HepG2 (cell line): ENCODE measurements around the gene UBTD2. TPM values are rescaled to one million over a fixed set of nuclear protein-coding genes. Genes with fewer than 3 reads are reported as not detected.

Experiments used
- ATAC-seq: fragments of 200-7000 bp; cut with Tn5 transposase; 3 replicates; pipeline ENCODE4 v1.9.1; 2020; ENCODE audit warnings: mild to moderate bottlenecking, moderate library complexity
- BruUV-seq: library from RNA; stranded (reverse); fragments of 400-500 nt; replicated peaks from 2 replicates; lab custom pipeline; 2021; lab: Mats Ljungman, UMichigan
- CTCF ChIA-PET: fragments of 300-600 bp; formaldehyde crosslinking; extraction: SDS; loops from one replicate; lab custom pipeline; 2021; ENCODE audit warnings: low total read pairs, inconsistent platforms, low intra/inter-chr PET ratio; lab: Yijun Ruan, JAX
- POLR2A ChIA-PET: fragments of 350-600 bp; sonication (Branson Sonifier 250); formaldehyde crosslinking; loops from one replicate; lab custom pipeline; 2020; ENCODE audit warnings: antibody characterized with exemption, inconsistent platforms; lab: Yijun Ruan, JAX
- DNase-seq: peaks from one replicate; pipeline ENCODE4 v3.0.0-alpha.2; 2015; ENCODE audit warnings: low spot score
- FAIRE-seq: peaks from 3 replicates; lab custom pipeline; 2011; peaks lifted over from hg19 to GRCh38; lab: Jason Lieb, UNC
- H2AFZ ChIP-seq: one replicate; pipeline ENCODE4 v1.6.1; 2011; ENCODE audit warnings: low read length, inconsistent platforms
- H3K27ac ChIP-seq: fragments of 300-600 bp; 3 replicates; pipeline ENCODE4 v1.8.0; 2011; ENCODE audit warnings: mixed run types, mild to moderate bottlenecking, mixed read lengths, low read length, inconsistent platforms; ENCODE audit not compliant: insufficient read depth; ENCODE audit errors: extremely low read length
- H3K27me3 ChIP-seq, 2 experiments: fragments of 200-600 bp in 1 of 2; 2 replicates in 1 of 2; 3 replicates in 1 of 2; pipeline versions ENCODE4 v1.6.0 to v1.8.0; 2011; ENCODE audit warnings: low read length in 2 of 2, mild to moderate bottlenecking in 2 of 2, moderate library complexity in 2 of 2, inconsistent platforms in 1 of 2; ENCODE audit not compliant: insufficient read depth in 2 of 2, control insufficient read depth in 1 of 2
- H3K36me3 ChIP-seq, 2 experiments: fragments of 200-600 bp in 1 of 2; replicated peaks in 1 of 2; 2 replicates in 1 of 2; 3 replicates in 1 of 2; pipeline versions ENCODE4 v1.5.1 to v1.8.0; 2011; ENCODE audit warnings: low read length in 2 of 2, inconsistent platforms in 1 of 2; ENCODE audit not compliant: insufficient read depth in 2 of 2, control insufficient read depth in 1 of 2
- H3K4me1 ChIP-seq: 2 replicates; pipeline ENCODE4 v1.5.1; 2012; ENCODE audit warnings: low read length, inconsistent platforms; ENCODE audit not compliant: insufficient read depth
- H3K4me2 ChIP-seq: 2 replicates; pipeline ENCODE4 v1.6.0; 2011; ENCODE audit warnings: low read depth, low read length, inconsistent platforms
- H3K4me3 ChIP-seq, 3 experiments: fragments of 200-600 bp in 1 of 3; sonication (generic), shearing (Covaris generic) in 1 of 3; replicated peaks in 1 of 3; 2 replicates each; pipeline ENCODE4 v1.5.1; 2011 to 2016; ENCODE audit warnings: low read length in 3 of 3, inconsistent platforms in 2 of 3, low read depth in 2 of 3, mild to moderate bottlenecking in 2 of 3, control low read depth in 1 of 3, mixed read lengths in 1 of 3; ENCODE audit not compliant: insufficient read depth in 1 of 3
- H3K79me2 ChIP-seq: one replicate; pipeline ENCODE4 v1.6.1; 2011; ENCODE audit warnings: low read length, inconsistent platforms; ENCODE audit not compliant: insufficient read depth
- H3K9ac ChIP-seq: 2 replicates; pipeline ENCODE4 v1.6.0; 2011; ENCODE audit warnings: mild to moderate bottlenecking, low read depth, low read length, inconsistent platforms; ENCODE audit not compliant: insufficient read depth
- H3K9me3 ChIP-seq: 2 replicates; pipeline ENCODE4 v1.5.1; 2012; ENCODE audit warnings: mild to moderate bottlenecking, low read length
- H4K20me1 ChIP-seq: 2 replicates; pipeline ENCODE4 v1.6.0; 2011; ENCODE audit warnings: inconsistent platforms, mild to moderate bottlenecking, low read length, moderate library complexity; ENCODE audit not compliant: insufficient read depth
- BCL3 ChIP-seq: sonication (generic); formaldehyde crosslinking; IDR thresholded peaks from 2 replicates; pipeline ENCODE4 v1.5.1; 2020; ENCODE audit warnings: mild to moderate bottlenecking, missing genetic modification reagents, moderate library complexity
- DNMT1 ChIP-seq: sonication (generic); formaldehyde crosslinking; IDR thresholded peaks from 2 replicates; pipeline ENCODE4 v1.5.1; 2020; ENCODE audit warnings: mild to moderate bottlenecking, missing genetic modification reagents
- IRF2 ChIP-seq: IDR thresholded peaks from 2 replicates; pipeline ENCODE4 v1.6.1; 2018; ENCODE audit warnings: missing genetic modification reagents, missing compliant biosample characterization
- TCF7 ChIP-seq: sonication (generic); IDR thresholded peaks from 2 replicates; pipeline ENCODE4 v1.6.1; 2016; ENCODE audit warnings: antibody characterized with exemption, low read depth
- USF2 ChIP-seq, 2 experiments: sonication (generic) in 1 of 2; formaldehyde crosslinking in 1 of 2; IDR thresholded peaks; 2 replicates each; pipeline versions ENCODE4 v1.5.1 to v1.6.1; 2011 to 2020; ENCODE audit warnings: borderline replicate concordance in 1 of 2, low read depth in 1 of 2, low read length in 1 of 2, mild to moderate bottlenecking in 1 of 2, missing genetic modification reagents in 1 of 2, moderate library complexity in 1 of 2
- ZIK1 ChIP-seq: sonication (generic); formaldehyde crosslinking; IDR thresholded peaks from 2 replicates; pipeline ENCODE4 v1.5.0; 2020; ENCODE audit warnings: mild to moderate bottlenecking, low read depth, missing genetic modification reagents, borderline replicate concordance
- ZMYM3 ChIP-seq: sonication (generic); formaldehyde crosslinking; IDR thresholded peaks from 2 replicates; pipeline ENCODE4 v1.5.1; 2020; ENCODE audit warnings: mild to moderate bottlenecking, missing genetic modification reagents
- ZNF768 ChIP-seq: sonication (generic); formaldehyde crosslinking; IDR thresholded peaks from 2 replicates; pipeline ENCODE4 v1.4.0; 2020; ENCODE audit warnings: missing genetic modification reagents
- ZSCAN25 ChIP-seq: sonication (generic); formaldehyde crosslinking; IDR thresholded peaks from 2 replicates; pipeline ENCODE4 v1.8.0; 2022; ENCODE audit warnings: mild to moderate bottlenecking, missing genetic modification reagents
- WGBS: methylation state at CpG from one replicate; pipeline ENCODE4 v1.1.6; 2017; ENCODE audit warnings: low lambda C conversion rate; 5-methylcytosine and 5-hydroxymethylcytosine counted together
- in situ Hi-C: cut with HindIII; loops from 2 replicates; pipeline ENCODE4 v1.10.0; 2017; ENCODE audit warnings: low pct_unique_long_range_greater_than_20kb; ENCODE audit not compliant: extremely low pct_ligation_motif_present
- intact Hi-C: fragments of 100-400 bp; cut with micrococcal nuclease; formaldehyde crosslinking; loops from one replicate; pipeline ENCODE4 v1.10.0; 2022; ENCODE audit not compliant: unreplicated experiment
- polyA plus RNA-seq, 8 experiments: library from polyadenylated mRNA; depleted of rRNA in 3 of 8; stranded (reverse) in 7 of 8; unstranded in 1 of 8; fragments of >200 nt; fragmentation: Illumina TruSeq in 4 of 8; extraction: Trizol in 4 of 8; gene quantifications; 2 replicates each; pipeline versions ENCODE4 v1.2.1 to v1.2.3, GENCODE V29; 2011 to 2016; ENCODE audit warnings: low read depth in 4 of 8, missing spikeins in 1 of 8, mixed read lengths in 1 of 8; ENCODE audit not compliant: insufficient read depth in 1 of 8
- total RNA-seq, 5 experiments: library from RNA; depleted of rRNA; stranded (reverse); fragments of >200 nt; fragmentation: Illumina TruSeq; extraction: Trizol; gene quantifications; 2 replicates each; pipeline ENCODE4 v1.2.3, GENCODE V29; 2016; ENCODE audit warnings: low read depth in 1 of 5

Gene UBTD2
- total and polyA plus RNA-seq, 2 of the 13 experiments (the other 11 are each of a cell fraction or from before 2014, with no cell fraction given) = 15.2 to 24.1 TPM

- intact Hi-C loops = loop anchor here (1.0 kb wide), 1 partner anchor 9 kb away; no protein-coding TSS in a partner anchor
- 93% methylated on average over 12 of the region's 12 CpGs for WGBS
- POLR2A ChIA-PET = interaction anchor here (1.4 to 4.3 kb wide), 5 partner anchors 10 to 167 kb away, joined by 9 to 65 read pairs (median 11); partner anchors contain the start of genes FBXW11 and STK10
Observed at GRCh38 chr5:172173564-172174153, 109.9 kb downstream of the UBTD2 start.

More at GRCh38 chr5:172173564-172174153, 109.9 kb downstream of the UBTD2 start:
- Histone ChIP-seq H3K9ac (no peak overlapping the region), H3K4me1 (peaks cover 29% of the 10 kb centered on the region), H3K27me3 (no peaks in the 10 kb centered on the region), H2AFZ (no peak overlapping the region), H3K36me3 (no peaks in the 10 kb centered on the region), H3K27ac (no peak overlapping the region), H3K4me3 (no peak overlapping the region), H4K20me1 (no peaks in the 10 kb centered on the region), H3K9me3 (no peaks in the 10 kb centered on the region), H3K4me2 (no peak overlapping the region), H3K79me2 (no peaks in the 10 kb centered on the region)
- ATAC-seq (no peak), DNase-seq (no peak), FAIRE-seq (no peak)
- in situ Hi-C loops = no loop called here
- no TSS peak for BruUV-seq
- CTCF ChIA-PET = no interaction called here
- peak; percentile 97 for TF ChIP-seq ZNF768 (CRISPR knock-in tag)
- TF ChIP-seq DNMT1 (CRISPR knock-in tag) = no peak
- TF ChIP-seq ZSCAN25 (CRISPR knock-in tag) = peak; percentile 20; the same call in 1 of the 2 replicates
- TF ChIP-seq ZIK1 (CRISPR knock-in tag) = 0 out of 2 replicates have a peak, but pooled peaks have one; percentile 1
- TF ChIP-seq IRF2 (CRISPR knock-in tag) = no peak
- TF ChIP-seq BCL3 (CRISPR knock-in tag) = peak; percentile 41; the same call in 1 of the 2 replicates
- TF ChIP-seq USF2 (IDR thresholded peaks at IDR 0.05; ENCODE audit: low read depth, low read length) = no peak
- no peak for TF ChIP-seq USF2 (CRISPR knock-in tag; IDR thresholded peaks at IDR 0.05; ENCODE audit: borderline replicate concordance)
- TF ChIP-seq TCF7 = no peak
- TF ChIP-seq ZMYM3 = 0 out of 2 replicates have a peak, but pooled peaks have one; percentile 57
